ENCODE measurements around the gene TMC1. TPM values are rescaled to one million over a fixed set of nuclear protein-coding genes. Genes with fewer than 3 reads are reported as not detected.

The TMC1 gene
- polyA plus RNA-seq, 2 of the 4 experiments (the other 2 are of a cell fraction): 0.12 to 0.17 TPM

GRCh38 chr9:72524820-72525540, 3.6 kb downstream of the TMC1 start (continued):
- TF ChIP-seq EP300 (IDR thresholded peaks at IDR 0.05) (peak in 1 of 2 experiments; percentile 32; a peak in 1 of 5 replicates), JUN (IDR thresholded peaks at IDR 0.05) (peak in 1 of 2 experiments; percentile 37; a peak in 1 of 5 replicates), NFE2L2 (conservative IDR thresholded peaks at IDR 0.05; ENCODE audit: low read length) (no peak), ZSCAN20 (CRISPR knock-in tag; IDR thresholded peaks at IDR 0.05) (no peak), KDM1A (IDR thresholded peaks at IDR 0.05; ENCODE audit: low read depth) (no peak), HES2 (IDR thresholded peaks at IDR 0.05) (no peak), MAX (IDR thresholded peaks at IDR 0.05) (peak; percentile 56; the same call in 1 of the 2 replicates), CEBPB (IDR thresholded peaks at IDR 0.05) (peak in 1 of 2 experiments; percentile 33; a peak in 1 of 4 replicates), RFX5 (IDR thresholded peaks at IDR 0.05) (no peak)

- DNase-seq (ENCODE audit: low read depth in 1 of 2, low spot score in 1 of 2) (peak; percentile 75 to 88), FAIRE-seq (peak; percentile 18), ATAC-seq (peak; percentile 94)
- peak overlapping the region; percentile 24 for H3K4me3 ChIP-seq
- CTCF ChIA-PET: interaction anchor here (0.5 to 1.5 kb wide), 12 partner anchors 9 to 553 kb away, joined by 3 to 7 read pairs (median 4); partner anchors contain the start of gene ZFAND5
- peak overlapping the region; percentile 95 for H3K4me2 ChIP-seq
- no peaks in the 10 kb centered on the region; the same call in 2 of the 3 replicates for H3K9me3 ChIP-seq
- POLR2A ChIA-PET: interaction anchor here (0.7 to 4.8 kb wide), 5 partner anchors 49 to 163 kb away, joined by 4 to 74 read pairs (median 7); partner anchors contain the start of gene ZFAND5
- TF ChIP-seq FOSL2 (IDR thresholded peaks at IDR 0.05) (peak; percentile 56; the same call in 1 of the 2 replicates), FOSL2 (CRISPR knock-in tag; IDR thresholded peaks at IDR 0.05) (peak; percentile 89), PBX3 (IDR thresholded peaks at IDR 0.05) (peak; percentile 23; the same call in 1 of the 2 replicates), BCL3 (IDR thresholded peaks at IDR 0.05) (no peak), KDM5A (IDR thresholded peaks at IDR 0.05) (no peak), JUNB (IDR thresholded peaks at IDR 0.05) (peak; percentile 37; the same call in 1 of the 2 replicates), RCOR1 (IDR thresholded peaks at IDR 0.05; ENCODE audit: low read depth, low read length) (no peak), RAD21 (conservative IDR thresholded peaks at IDR 0.05 in 1 of 2, IDR thresholded peaks at IDR 0.05 in 1 of 2) (peak; percentile 28 to 43; a peak in 1 of 5 replicates), SMC3 (IDR thresholded peaks at IDR 0.05) (peak; percentile 45; the same call in 2 of the 3 replicates), TFCP2L1 (CRISPR knock-in tag; IDR thresholded peaks at IDR 0.05) (no peak), POLR2A (IDR thresholded peaks at IDR 0.05; ENCODE audit: low read length) (peak; percentile 22; the same call in 1 of the 2 replicates), MAX (IDR thresholded peaks at IDR 0.05) (peak; percentile 46; the same call in 1 of the 2 replicates), BHLHE40 (IDR thresholded peaks at IDR 0.05; ENCODE audit: low read depth, low read length) (no peak), ELK1 (IDR thresholded peaks at IDR 0.05; ENCODE audit: low read depth, low read length) (no peak), MAZ (IDR thresholded peaks at IDR 0.05; ENCODE audit: borderline replicate concordance, low read depth, low read length) (peak; percentile 90; the same call in 1 of the 2 replicates), GATA3 (IDR thresholded peaks at IDR 0.05; ENCODE audit: borderline replicate concordance) (peak; percentile 46)
- WGBS (ENCODE audit: missing lambda C conversion rate): 13% methylated on average over 19 of the region's 19 CpGs
- H3K27ac ChIP-seq: peak overlapping the region; percentile 85
- peaks cover 48% of the 10 kb centered on the region for H3K4me1 ChIP-seq
These were observed 5.7 kb downstream of the TMC1 start for GRCh38 chr9:72526901-72527800.

Measured in A549 (cell line).